ENCODE data around the gene RRP8.

RRP8 gene

DNA sequence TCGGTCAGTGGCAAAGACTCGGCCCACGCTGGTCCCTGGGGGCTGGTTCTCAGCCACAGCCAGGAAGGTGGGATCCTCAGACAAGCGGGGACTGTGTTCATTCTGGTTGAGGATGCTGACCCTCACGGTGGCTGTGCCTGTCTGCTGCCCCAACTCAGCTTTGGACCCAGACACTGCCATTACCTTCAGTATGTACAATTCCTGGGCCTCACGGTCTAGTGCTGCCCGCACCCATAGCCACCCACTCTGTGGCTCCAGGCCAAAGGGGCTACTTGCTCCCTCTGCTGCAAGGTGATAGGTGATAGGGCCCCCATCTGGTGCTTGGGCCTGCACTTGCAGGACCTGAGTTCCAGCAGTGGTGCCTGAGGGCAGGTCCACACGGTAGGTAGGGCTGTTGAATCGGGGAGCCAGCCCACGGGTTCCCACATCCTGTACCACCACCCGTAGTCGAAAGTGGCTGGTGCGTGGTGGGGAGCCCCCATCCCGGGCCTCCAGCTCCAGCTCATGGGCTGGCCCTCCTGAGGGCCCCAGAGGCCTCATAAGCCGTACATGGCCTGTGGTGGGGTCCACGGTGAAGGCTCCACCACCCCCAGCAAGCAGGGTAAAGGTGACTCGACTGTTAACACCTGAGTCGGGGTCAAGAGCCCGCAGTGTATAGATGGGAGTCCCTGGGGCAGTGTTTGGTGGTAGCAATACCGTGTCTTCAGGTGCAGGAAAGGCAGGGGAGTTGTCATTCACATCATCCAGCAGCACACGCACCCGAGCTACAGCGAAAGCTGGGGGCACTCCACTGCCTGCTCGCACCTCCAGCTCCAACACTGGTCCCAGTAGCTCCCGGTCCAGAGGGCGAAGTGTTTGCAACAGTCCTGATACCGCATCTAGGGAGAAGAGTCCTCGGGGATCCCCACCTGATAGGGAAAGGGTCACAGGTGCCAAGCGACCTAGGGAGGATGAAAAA is 29.0 kb upstream of the RRP8 start:
- no peak for DNase-seq

DNA sequence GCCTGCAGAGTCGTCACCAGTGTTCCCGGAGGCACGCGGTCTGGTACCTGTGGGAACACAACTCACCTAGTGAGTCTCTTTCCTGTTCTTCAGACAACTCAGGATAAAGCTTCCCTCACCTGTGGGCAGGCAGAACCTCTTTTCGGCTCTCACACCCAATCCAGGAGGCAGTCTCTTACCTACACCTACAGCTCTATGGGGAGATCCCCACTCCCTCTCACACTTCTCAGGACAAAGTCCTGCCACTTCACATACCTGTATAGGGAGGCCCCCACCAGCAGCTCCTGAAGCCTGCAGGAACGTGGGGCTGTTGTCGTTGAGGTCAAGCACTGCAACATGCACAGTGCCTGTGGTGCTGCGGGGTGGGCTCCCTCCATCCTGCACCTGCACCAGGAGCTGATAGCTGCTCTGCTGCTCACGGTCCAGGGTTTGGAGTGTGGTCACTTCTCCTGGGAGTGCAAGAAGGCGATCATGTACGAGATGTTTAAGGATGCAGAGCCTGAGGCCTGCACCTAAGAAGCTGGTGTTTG is 28.0 kb upstream of the RRP8 start:
- no peak for DNase-seq

DNA sequence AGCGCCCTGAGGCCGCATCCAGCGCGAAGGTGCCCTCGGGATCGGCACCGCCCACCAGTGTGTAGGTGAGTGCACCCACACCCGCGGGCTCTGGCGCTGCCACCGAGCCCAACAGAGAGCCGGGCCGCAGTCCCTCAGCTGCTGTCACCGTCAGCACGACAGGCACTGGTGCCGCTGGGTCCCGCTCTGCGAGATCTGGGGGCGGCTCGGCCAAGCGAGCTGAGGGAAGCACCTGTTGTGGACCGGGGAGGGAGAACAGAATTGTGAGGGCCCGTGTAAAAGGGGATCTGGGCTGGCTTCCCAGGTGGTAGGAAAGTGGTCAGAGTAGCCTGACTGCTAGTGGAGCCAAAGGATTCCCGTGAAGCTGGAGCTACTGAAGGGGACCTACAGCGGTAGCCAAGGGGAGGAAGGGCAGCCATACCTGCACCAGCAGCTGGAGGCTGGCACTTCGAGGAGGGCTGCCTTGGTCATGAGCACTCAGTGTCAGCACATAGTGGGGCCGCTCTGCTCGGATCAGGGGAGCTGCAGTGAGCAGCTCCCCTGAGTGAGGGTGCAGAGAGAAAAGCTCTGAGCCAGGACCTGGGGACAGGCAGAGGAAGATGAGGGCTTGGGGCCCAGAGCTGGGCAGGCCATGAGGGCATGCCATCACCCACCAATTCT is 27.3 kb upstream of the RRP8 start:
- DNase-seq = no peak

DNA sequence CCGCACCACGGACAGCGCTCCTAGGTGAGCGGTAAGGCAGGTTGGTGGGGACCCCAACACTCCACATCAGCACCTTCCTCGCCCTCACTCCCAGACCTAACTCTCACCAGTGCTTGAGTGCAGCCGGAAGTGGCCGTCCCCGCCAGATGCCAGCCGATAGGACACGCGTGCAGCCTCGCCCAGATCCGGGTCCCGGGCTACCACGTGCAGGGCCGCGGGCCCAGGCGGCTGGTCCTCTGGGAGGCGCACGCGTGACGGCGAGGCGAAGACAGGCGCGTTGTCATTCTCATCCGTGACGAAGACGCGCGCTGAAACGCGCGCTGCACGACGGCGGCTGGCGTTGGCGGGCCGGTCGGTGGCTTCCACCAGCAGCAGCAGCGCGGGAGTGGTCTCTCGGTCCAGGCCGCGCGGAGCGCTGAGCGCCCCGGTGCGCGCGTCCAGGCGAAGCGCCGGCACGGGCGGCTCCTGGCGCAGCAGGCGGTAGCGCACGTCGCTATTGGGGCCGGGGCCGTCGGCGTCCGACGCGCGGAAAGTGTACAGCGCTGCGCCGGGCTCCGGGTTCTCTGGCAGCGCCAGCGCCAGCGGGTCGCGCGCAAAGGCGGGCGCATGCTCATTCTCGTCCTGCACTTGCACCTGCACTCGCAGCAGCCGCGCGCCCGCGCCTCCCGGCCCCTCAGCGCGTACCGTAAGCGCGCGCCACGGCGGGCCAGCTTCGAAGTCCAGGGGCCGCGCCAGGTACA is 26.6 kb upstream of the RRP8 start:
- no peak for DNase-seq

DNA sequence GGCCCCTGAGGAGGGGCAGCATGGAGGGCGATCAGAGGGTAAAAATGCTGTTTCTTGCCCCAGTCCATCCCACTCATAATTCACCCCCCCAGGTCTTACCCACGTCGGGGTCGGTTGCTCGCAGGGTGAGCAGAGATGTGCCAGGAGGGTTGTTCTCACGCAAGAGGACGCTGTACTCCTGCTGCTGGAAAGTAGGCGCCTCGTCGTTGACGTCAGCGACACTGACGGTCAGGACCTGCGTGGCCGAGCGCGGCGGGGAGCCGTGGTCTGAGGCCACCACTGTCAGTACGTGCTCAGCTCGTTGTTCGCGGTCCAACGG is 26.1 kb upstream of the RRP8 start:
- DNase-seq = no peak

DNA sequence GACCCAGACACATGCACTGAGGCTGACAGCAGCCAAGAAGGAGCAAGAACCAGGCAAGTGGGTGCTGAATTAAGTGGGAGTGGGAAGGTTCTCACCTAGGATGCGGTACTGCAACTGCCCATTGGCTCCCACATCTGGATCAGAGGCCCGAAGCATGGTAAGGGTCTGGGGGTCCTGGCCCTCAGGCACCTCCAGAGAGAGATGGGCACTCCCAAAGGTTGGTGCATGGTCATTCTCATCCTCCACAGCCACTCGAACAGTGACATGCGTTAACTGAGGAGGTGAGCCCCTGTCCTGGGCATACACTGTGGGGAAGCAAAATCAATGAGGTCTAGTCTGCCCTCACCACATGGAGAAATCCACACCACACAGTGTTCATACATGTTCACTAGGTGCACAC is 25.1 kb upstream of the RRP8 start:
- no peak for DNase-seq

DNA sequence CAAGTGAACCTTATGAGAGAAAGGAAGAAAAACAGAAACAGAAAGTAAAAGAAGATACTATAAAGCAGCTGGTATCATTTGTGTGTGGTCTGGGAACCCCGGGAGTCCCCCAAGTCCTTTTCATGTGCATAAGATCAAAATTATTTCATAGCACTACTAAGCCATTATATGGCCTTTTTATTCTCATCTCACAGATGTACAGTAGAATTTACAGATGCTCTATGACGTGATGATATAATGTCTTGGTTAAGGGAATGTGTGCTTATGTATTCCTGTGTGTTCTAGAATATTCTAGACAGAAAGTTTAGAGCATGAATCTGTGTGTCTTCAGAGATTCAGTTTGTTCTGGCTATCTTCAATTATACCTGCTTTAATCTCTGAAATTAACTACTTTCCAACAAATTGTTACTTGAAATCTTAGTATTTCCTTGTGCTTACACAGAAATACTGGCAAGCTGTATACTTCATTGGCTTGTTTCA is 24.4 kb upstream of the RRP8 start:
- DNase-seq = peak in 3 of 6 experiments; percentile 4 to 20 (median 12)

DNA sequence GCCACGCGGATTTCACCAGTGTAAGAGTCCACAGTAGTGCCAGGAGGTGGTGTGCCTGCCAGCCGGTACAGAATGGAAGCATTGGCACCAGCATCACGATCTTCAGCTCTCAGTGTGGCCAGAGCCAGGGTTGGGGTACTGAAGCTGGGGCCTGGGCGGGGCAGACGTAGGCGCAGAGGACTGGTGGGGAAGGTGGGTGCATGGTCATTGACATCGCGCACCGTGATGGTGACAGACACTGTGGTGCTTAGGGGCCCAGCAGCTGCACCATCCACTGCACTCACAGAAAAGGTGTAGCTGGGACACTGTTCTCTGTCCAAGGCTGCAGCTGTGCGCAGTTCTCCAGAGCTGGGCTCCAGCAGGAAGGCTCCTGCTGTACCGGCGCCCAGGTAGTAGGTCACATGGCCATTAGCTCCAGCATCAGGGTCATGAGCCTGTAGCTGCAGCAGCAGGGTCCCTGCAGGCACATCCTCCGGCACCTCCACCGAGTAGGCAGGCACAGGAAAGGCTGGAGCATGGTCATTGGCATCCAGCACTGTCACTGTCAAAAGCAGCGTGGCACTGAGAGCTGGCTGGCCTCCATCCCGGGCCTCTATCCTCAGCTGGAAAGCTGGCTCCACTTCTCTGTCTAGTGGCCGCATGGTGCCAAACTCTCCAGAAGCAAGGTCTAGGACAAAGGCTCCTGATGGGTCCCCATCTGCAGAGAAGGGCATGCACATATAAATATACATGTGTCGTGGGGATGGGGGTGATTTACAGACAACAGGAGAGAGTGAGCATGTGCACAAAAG is 23.8 kb upstream of the RRP8 start:
- DNase-seq = no peak

DNA sequence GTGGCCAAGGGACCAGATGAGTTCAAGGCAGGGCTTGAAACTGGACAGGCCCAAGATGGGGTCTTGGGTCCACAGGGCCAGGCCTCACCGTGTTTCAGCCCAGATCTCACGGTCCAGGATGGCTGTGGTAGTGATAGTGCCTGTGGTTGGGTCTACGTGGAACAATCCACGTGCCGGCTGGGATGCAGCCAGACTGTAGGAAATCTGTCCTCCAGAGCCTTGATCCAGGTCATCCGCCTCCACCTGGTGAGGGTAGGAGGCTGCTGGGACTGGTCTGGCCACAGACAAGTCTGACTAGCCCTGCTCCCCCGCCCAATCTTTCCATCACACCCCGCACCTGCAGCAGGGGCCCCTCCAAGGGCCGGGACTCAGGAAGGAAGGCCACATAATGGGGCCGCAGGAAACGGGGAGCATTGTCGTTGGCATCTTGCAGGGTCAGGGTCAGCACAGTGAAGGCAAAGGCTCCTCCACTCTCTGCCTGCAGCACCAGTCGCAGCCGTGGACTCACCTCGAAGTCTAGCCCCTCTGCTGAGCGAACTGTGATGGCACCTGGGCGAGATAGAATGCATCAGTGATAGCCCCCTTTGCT is 22.5 kb upstream of the RRP8 start:
- no peak for DNase-seq

DNA sequence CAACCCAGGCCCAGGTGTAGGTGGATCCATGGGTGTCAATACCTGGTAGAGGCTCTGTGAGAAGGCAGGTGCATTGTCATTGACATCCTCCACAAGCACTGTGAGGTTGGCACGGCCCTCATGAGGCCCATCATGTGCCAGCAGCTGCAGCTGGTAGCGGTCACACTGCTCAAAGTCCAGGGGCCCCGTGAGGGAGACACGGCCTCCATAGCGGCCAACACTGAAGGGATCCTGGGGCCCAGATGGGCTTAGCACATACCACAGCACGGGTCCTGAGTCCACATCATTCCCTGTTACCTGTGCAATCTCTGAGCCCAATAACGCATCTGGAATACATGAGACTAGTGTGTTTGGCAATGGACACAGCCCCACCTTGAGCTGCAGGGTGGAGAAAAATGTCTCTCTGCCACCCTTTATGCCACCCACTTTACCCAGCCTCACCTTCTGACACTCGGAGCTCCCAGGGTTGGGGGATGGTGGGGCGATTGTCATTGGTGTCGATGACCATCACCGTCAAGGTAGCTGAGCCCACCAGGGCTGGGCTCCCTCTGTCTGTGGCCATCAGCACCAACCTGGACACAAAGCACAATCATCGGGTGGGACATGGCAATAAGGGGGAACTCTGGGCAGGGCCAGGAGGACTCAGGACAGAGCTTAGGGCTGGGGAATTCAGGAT is 21.9 kb upstream of the RRP8 start:
- no peak for DNase-seq

DNA sequence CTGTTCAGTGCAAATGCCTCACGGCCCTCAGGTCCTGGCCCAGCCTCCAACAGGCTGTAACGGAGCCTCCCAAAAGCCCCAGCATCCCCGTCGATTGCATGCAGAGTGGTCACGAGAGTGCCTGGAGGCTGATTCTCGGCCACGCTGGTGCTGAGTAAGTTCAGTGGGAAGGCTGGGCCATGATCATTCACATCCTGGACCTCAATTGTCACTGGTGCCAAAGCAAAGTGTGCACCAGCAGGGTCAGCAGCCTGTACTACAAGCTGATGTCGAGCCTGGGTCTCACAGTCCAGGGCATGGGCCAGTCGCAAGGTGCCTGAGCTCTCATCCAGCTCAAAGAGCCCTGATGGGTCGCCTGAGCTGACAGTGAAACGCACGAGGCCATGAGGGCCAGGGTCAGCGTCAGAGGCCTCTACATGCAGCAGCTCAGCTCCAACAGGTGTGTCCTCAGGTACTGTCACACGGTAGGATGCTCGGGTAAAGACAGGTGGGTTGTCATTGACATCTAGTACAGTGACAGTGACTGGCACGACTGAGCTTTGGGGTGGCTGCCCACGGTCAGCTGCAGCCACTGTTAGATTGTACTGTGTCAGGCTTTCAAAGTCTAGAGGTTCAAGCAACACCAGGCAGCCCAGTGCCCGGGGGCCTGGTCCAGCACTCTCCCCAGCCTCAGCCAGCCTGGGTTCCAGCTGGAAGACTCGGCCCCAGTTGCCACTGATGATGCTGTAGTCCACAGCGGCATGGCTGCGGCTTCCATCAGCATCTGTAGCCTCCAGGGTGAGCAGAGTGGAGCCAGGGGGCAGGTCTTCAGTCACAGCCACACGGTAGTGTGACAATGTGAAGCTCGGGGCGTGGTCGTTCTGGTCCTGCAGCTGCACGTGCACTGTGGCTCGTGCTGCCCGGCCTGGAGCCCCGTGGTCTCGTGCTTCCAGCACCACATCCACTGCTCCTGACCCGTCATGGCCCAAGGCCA is 20.3 kb upstream of the RRP8 start:
- no peak for DNase-seq

DNA sequence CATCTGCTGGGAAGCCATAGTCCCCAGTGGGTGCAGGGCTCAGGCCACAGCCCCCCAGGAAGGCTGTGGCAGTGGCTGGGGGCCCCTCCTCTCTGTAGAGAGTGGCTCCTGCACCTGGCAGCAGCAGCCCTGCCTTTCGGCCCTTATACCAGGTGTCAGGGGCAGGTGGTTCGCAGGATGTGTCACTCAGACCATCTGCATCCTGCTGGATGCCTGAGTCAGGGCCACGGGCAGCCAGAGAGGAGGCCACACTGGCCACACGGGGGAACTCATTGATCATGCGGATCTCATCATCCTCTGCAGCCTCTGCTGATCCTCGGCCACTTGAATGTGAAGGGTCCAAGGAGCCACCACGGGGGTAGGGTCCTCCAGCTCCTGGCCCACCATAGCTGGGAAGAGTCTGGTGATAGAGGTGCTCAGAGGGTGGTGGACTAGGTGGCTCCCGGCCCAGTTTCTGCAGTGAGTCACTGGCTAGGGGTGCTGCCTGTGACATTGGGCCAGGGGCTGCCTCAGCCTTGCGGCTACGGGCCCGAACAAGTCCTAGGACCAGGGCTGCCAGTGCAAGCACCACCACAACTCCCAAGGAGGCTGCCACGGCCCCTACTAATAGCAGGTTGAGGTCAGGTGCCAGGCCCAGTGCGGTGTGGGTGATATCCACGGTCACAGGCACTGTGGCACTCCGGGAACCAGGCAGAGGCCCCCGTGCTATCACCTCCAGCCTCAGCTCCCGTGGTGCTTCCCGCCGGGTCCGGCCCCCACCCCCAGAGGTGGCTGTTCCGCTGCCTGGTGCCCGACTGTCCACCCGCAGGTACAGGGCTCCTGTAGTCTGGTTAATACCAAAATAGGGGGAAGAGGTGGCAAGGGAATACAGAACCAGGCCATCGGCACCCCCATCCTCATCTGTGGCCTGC is 19.1 kb upstream of the RRP8 start:
- DNase-seq = no peak

DNA sequence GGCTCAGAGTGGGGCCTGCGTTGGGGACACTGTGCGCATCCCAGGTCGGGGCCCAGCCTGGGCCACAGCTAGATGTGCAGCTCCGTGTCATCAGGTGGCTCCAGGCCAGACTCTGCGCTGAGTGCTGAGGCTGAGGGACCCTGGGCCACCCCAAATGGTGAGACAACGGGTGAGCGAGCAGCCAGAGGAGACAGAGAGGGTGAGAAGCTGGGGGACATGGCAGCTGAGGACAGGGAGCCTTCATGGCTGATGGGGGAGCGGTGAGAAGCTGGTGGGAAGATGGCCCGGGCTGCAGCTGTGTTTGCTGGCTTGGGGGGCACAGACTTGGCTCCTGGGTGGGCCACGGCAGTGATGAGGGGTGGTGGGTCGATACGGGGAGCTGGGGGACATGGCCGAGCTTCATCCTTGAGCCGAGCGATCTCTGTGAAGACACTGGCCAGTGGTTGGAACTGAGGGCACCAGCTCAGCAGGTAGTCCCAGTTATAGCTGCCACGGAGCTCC is 18.3 kb upstream of the RRP8 start:
- DNase-seq = no peak

DNA sequence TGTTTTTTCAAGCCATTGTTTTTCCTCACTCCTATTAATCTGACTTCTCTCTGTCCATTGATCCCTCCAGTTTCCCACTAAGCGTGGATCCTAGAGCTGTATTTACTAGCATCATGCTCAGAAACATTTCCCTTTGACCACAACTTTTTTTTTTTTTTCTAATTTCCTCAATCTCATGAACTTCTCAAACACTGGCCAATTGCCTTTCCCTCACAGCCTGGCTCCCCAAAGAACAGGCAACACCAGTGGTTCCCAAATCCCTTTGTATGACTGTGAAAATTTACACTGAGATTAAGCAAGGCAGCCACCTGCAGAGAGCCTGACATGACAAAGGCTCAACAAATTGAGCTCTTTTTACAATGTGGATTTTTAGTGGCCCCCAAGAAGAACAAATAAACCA is 17.2 kb upstream of the RRP8 start:
- no peak for DNase-seq

DNA sequence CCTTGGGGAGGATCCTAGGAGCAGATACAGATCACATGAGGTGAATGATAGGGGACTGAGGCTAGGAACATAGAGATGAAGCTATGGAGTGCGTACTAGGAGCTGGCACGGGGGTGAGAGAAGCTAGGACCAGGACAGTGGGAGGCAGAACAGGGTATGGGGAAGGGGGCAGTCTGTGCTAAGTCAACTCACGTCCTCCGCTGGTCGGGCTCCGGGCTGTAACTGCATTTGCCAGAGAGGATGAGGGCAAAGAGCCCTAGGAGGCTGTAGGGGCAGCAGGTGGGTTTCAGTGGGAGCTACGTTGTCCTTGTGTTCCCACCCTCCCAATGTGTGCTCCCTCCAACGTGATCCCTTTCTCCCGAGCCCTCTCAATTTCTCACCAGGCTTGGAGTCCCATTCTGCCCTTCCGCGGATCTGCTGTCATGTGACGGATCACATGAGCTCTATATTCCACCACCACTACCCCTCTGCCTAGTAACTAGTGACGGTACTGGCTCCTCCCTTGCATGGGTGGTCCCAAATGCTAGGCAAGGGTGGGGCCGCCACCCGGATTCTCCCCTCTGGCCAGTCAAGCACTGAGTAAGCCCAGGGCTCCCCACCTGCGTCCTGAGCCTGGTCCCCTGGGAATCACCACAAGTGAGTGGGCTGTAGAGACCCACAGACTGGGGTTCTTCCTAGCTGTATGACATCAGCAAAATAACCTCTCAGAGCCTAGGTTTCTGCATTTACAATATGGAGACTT is 15.8 kb upstream of the RRP8 start, which contains the start of gene TPP1:
Gene TPP1, minus strand, starts transcription at position 419 of the 742 bp plus-strand sequence. Its CDS starts 22 bp downstream, at position 397.
- DNase-seq = peak; percentile 83 to 92 (median 86)

DNA sequence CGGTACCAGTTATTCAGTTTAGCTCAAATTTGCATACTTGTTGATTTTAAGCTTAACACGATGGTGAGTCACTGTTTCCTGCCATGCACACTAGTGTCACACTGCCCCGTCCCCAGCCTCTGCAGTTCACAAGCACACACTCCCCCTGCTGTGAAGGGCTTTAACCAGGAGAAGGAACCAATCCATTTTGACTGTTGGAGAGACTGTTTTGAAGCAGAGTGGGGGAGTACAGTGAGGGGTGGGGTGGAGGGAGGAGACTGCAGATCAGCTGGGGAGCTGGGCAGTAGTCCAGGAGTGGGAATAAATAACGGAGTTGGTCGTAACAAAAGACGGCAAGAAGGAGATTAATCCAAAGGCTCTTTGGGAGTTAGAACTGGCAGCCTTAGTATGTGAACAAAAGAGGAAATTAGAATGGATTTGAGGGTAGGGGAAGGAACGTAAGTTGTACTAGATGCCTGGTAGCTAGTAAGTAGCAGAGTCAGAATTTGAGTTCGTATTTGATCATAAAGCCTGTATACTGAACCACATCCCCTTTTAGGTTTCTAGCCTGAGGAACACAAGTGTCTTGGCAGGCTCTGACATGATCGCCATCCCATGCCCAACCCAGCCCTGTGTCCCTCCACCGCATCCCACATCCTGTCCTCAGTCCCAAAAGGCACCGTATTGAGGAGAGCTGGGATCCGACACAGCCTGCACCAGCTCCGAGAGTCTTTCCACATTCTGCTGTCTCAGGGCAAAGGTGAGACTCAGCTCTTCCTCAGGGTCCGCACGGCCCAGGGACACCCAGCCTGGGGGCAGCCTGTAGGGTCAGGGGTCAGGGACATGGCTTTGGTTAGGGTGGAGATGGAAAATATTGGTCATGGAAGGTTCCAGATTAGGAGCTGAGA is 14.9 kb upstream of the RRP8 start:
- peak in 5 of 6 experiments; percentile 4 to 53 (median 26) for DNase-seq

DNA sequence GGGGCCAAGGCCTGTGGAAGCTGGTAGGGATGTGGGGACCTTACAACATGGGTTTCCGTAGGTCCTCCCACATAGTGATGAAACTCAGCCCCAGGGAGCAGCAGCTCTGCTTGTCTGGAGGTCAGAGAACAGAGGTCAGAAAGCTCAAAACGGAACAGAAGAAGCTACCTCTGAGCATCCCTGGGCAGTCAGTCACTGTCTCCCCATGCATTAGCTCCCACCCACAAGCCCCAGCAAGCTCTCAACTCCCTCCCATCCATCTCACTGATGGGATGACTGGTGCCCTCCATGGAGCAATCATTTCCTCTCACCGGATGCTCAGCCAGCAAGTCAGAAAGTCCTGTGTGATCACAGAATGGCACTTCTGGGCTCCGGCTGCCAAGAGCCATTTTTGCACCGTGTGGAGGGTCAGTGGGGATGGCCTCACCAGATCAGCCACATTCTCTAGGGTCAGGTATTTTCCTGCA is 13.9 kb upstream of the RRP8 start:
- DNase-seq = no peak

Measured in stimulated activated naive CD4-positive, alpha-beta T cell (primary cell).